ENCODE measurements around the gene ZNF91.

- TF ChIP-seq EP300 (IDR thresholded peaks at IDR 0.05) (no peak), POLR2AphosphoS5 (IDR thresholded peaks at IDR 0.05) (no peak)
These were observed 10.4 kb downstream of the ZNF91 start for GRCh38 chr19:23384858-23385257.
